Measurements from ENCODE around the gene TNRC18.
"Not testable (repeated sequence)": the region's sequence is repeated elsewhere in the genome, so short reads cannot be mapped to it uniquely, and the experiment has no call there.

TNRC18 gene

DNA sequence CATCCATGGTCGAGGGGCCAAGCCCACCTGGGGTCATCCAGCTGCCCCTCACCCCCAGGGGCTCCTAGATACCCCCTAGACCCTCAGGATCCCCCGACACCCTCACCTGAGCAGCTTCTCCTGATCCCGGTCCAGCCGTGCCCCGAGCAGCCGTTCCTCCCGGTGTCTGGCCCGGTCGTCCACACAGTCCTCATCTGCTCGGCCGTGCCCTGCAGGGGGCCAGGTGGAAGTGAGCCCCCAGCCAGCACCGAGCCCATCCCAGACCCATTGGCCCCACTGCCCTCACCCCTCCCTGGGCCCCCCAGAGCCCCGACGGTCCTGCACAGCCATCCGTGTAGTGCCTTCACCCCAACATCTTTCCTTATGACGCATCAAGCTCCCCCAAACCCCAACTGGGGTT is 45.8 kb downstream of the TNRC18 start:
- H3K4me3 ChIP-seq (ENCODE audit: low read depth, low read length) = no peak overlapping the region

- H3K4me3 ChIP-seq (ENCODE audit: low read depth, low read length) = no peak overlapping the region
These were observed 46.4 kb downstream of the TNRC18 start for GRCh38 chr7:5377279-5377678.

DNA sequence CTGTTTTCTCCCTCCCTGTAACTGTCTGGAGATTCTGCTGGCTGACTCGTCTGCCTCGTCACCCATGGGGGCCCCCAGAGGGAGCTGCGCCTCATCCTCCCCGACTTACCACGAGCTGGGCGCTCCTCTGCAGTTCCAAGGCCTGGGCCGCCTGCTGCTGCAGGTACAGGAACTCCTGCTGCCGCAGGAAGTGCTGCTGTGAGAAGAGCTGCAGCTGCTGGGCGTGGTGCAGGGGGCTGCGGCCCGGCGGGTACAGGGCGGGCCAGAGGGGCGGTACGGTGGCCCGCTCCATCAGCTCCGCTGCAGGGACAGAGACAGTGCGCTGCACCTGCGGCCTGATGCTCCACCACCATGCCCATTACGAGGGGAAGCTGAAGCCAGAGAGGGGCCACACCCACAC is 47.7 kb downstream of the TNRC18 start:
- H3K4me3 ChIP-seq (ENCODE audit: low read depth, low read length) = no peak overlapping the region

DNA sequence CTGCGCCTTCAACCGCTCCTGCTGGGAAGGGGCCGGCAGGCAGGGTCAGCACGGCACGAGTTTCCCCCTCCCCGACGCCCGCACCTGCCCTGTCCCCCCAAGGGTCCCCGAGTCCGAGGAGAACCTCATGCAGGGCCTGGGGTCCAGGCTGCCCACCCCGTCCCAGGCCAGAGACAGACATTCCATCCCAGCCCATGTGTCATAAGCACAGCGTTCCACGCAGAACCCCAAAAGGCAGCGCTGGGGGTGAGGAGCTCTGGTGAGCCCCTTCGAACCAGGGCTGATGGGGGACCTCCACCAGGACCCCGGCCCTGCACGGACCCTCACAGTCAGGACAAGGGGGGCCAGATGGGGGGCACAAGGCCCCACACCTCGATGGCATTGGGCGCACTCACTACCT is 49.2 kb downstream of the TNRC18 start:
- H3K4me3 ChIP-seq (ENCODE audit: low read depth, low read length) = no peak overlapping the region

- no peak overlapping the region for H3K4me3 ChIP-seq (ENCODE audit: low read depth, low read length)
These were observed 50.3 kb downstream of the TNRC18 start for GRCh38 chr7:5373300-5373699.

GRCh38 chr7:5370454-5371353 is 52.9 kb downstream of the TNRC18 start:
- H3K4me3 ChIP-seq (ENCODE audit: low read depth, low read length) = no peak overlapping the region

- H3K4me3 ChIP-seq (ENCODE audit: low read depth, low read length) = no peak overlapping the region
These were observed 56.0 kb downstream of the TNRC18 start for GRCh38 chr7:5367661-5368060.

DNA sequence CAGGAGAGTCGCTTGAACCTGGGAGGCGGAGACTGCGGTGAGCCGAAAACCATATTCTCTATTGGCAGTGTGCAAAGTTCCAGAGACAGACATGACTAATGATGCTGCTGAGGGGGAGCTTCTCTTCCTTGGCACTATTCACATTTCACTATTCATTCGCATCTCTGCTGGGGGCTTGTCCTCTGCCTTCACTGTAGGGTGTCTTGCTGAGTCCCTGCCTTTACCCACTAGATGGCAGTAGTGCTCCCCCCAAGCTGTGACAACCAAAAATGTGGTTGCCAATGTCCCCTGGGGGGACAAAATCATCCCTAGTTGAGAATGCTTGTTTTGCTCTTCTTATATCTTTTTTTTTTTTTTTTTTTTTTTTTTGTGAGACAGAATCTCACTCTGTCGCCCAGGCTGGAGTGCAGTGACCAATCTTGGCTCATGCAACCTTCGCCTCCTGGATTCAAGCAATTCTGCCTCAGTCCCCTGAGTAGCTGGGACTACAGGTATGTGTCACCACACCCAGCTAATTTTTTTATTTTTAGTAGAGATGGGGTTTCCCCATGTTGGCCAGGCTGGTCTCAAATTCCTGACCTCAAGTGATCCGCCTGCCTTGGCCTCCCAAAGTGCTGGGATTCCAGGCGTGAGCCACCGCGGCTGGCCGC is 57.5 kb downstream of the TNRC18 start:
- not testable (repeated sequence) for H3K4me3 ChIP-seq (ENCODE audit: low read depth, low read length)

DNA sequence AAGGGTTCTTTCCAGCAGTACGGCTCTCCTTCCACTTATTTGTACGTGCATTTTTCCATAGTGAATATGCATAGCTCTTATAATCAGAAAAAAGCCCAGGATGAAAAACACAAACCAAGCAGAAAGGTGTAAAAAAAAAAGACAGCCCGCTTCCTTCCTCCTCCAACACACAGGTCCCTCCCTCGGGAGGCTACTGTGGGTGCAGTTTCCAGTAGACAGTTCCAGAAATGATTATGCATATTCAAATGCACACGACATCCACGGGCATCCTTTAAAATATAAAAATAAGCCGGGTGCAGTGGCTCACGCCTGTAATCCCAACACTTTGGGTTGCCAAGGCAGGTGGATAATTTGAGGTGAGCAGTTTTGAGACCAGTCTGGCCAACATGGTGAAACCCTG is 59.9 kb downstream of the TNRC18 start:
- no peak overlapping the region for H3K4me3 ChIP-seq (ENCODE audit: low read depth, low read length)

GRCh38 chr7:5362466-5362865 is 61.2 kb downstream of the TNRC18 start:
- H3K4me3 ChIP-seq (ENCODE audit: low read depth, low read length) = no peak overlapping the region

- H3K4me3 ChIP-seq (ENCODE audit: low read depth, low read length) = no peak overlapping the region
These were observed 62.0 kb downstream of the TNRC18 start for GRCh38 chr7:5361446-5362127.

DNA sequence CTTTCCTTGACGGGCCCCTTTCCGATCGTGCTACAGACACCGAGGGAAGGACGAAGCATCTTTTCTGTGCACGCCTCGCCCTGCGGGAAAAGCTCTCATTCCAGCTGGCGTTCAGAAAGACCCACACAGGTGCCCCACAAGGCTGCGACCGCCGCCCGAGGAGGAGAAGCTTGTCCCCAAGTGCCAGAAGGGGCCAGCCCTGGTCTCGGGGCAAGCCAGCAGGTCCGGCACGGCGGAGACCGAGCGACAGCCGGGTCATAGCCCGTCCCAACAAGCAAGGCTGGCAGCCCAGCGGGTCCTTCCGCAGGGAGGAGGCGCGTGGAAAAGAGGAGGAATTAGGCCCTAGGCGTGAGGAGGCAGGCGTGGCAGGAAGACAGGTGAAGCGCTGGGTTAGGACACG is 62.7 kb downstream of the TNRC18 start:
- H3K4me3 ChIP-seq (ENCODE audit: low read depth, low read length) = no peak overlapping the region

DNA sequence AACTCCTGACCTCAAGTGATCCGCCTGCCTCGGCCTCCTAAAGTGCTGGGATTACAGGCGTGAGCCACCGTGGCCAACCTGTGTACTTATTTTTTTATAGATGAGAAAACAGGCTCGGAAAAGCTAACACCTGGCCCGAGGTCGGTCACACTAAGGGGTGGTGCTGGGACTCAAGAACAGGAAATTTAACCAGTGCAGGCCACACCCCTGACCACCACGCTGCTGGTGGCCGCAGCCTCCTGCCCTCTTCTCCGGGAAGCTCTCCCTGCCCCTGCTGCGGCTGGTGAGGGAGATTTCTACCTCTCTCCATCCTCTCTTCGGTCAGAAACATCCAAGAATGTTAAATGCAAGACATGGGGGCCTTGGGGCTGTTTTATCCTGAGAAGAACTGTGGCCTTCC is 63.2 kb downstream of the TNRC18 start:
- H3K4me3 ChIP-seq (ENCODE audit: low read depth, low read length) = no peak overlapping the region

- not testable (repeated sequence) for H3K4me3 ChIP-seq (ENCODE audit: low read depth, low read length)
These were observed 63.6 kb downstream of the TNRC18 start for GRCh38 chr7:5360021-5360420.

GRCh38 chr7:5359344-5359743 is 64.3 kb downstream of the TNRC18 start:
- no peak overlapping the region for H3K4me3 ChIP-seq (ENCODE audit: low read depth, low read length)

GRCh38 chr7:5357951-5358350 is 65.7 kb downstream of the TNRC18 start:
- H3K4me3 ChIP-seq (ENCODE audit: low read depth, low read length) = no peak overlapping the region

DNA sequence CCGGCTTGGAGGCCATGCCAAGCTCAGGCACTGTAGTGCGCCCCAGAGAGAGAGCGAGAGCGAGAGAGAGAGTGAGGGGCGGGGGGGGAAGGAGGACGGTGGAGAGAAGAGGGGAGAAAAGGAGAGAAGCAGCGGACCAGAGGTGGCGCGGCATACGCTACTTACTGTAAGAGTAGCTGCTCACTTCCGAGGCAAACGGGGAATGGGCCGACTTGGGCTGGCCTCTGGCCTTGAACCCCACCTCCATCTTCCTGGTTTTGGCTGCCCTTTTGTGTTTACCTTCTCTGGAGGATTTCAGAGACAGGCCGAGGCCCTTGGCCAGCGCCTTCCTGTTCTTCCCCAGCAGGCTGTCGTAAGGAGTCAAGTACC is 66.9 kb downstream of the TNRC18 start:
- no peak overlapping the region for H3K4me3 ChIP-seq (ENCODE audit: low read depth, low read length)

DNA sequence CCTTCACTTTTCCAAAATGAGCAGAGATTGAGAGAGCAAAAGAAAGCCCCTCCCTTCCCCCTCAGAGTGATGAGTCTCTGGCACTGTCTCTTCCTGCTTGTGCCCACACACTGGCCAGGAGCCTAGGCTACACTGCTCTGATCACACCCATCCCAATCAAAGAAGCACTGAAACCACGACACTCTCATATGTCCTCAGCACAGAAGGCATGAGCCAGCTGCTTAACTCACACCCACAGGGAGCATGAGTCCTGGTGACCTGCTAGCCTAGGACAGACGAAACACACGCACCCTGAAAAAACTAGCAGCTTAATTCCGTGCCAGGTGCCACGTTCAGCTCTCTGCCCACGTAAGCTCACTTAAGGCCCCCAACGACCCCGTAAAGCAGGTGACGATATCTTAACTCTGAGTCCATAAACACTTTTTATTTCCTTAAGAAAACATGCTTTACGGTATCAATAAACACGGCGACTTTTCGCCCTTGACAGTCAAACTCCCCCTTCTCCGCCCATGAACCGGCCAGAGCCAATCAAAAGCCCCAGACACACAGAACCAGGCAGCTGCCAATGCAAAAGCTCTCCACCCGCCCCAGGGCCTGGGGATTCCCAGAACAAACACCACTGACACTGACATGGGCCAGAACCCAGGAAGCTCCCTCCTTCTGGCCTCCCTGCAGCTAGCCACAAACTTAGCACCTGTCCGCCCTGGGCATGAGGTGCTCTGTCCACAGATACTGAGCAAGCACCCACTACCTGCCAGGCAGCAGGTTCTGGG is 69.0 kb downstream of the TNRC18 start:
- no peak overlapping the region for H3K4me3 ChIP-seq (ENCODE audit: low read depth, low read length)

DNA sequence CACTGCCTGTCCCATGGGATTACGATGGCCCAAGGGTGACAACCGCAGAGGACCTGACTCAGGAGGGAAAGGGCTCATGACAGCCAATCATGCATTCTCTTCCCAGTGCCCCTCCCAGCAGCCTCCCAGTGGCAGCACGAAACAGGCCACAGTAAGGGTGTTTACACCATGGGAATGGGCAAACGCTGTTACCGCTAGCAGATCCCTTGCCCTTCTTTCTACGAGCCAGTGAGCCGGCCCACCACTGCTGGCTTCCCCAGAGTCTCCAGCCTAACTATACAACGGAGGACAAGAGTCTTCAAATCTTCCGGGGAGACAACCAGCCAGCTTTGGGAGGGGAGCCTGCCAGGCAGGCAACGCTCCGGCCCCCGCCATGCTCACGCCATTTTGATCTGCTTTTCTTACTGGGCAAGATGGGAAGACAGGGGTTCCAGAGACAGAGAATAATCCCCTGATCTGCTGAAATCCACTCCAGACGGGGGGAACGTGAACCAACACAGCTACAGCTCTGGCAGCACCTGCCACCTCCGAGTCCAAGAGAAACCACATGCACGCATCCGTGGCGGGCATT is 71.1 kb downstream of the TNRC18 start:
- no peak overlapping the region for H3K4me3 ChIP-seq (ENCODE audit: low read depth, low read length)

DNA sequence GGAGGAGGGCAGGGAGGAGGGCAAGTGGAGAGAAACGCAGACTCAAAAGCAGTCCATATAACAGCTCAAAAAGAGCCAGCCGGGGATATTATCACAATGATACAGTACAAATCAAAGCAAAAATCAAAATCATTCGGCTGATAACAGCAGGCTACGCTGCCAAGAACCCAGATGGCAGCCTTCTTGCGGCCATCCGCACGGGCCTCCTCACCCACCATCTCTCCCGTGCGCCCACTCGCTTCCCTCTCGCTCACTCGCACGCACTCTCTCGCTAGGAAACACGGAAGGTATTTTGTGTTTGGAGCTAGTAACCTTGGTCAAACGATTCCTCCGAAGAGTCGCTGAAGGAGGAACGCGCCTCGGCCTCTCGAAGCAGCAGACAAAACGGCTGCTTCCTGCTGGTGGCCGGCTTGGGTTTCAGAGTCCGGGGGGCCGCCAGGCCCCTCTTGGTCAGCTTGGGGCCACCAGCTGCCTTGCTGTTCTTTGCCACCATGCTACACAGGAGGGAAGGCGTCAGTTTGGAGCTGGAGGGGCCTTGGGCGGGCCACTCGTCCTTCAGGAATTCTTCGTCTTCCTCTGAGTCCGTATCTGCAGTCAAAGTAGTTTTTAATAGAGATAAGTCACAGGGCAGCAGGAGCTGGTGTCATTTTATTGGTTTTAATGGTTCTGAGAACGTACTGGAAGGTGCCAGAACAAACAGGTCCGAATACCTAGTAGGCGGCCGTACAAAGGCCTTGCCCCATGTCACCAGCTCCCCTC is 71.9 kb downstream of the TNRC18 start:
- H3K4me3 ChIP-seq (ENCODE audit: low read depth, low read length) = no peak overlapping the region

All from iPS-11a (cell line).